H1 (cell line): ENCODE measurements around the gene EPHA5. TPM values are rescaled to one million over a fixed set of nuclear protein-coding genes. Genes with fewer than 3 reads are reported as not detected.

ENCODE experiments used
- CTCF ChIA-PET: fragments of 300-600 bp; sonication (Branson Sonifier 250); formaldehyde crosslinking; loops from one replicate; lab custom pipeline; 2021; ENCODE audit not compliant: partially characterized antibody; lab: Charles Lee
- POLR2A ChIA-PET: fragments of 300-600 bp; sonication (Branson Sonifier 250); formaldehyde crosslinking; loops from one replicate; lab custom pipeline; 2021; ENCODE audit warnings: inconsistent platforms; ENCODE audit not compliant: partially characterized antibody; lab: Charles Lee
- DNase-seq, 2 experiments: peaks; one replicate each; pipeline versions ENCODE4 v3.0.0 to v3.0.0-alpha.2; 2010 to 2022; ENCODE audit warnings: low spot score in 2 of 2, low read depth in 1 of 2, mixed read lengths in 1 of 2
- FAIRE-seq: peaks from 2 replicates; lab custom pipeline; 2011; peaks lifted over from hg19 to GRCh38; lab: Jason Lieb, UNC
- H2AFZ ChIP-seq: 2 replicates; pipeline ENCODE4 v1.8.1; 2012; ENCODE audit warnings: low read length, inconsistent platforms
- H2AK5ac ChIP-seq: 2 replicates; pipeline ENCODE4 v1.6.1; 2013; ENCODE audit warnings: low read depth, low read length
- H2BK120ac ChIP-seq: replicated peaks from 2 replicates; pipeline ENCODE3; 2013; ENCODE audit warnings: low read depth, low read length, inconsistent platforms
- H2BK12ac ChIP-seq: 2 replicates; pipeline ENCODE4 v1.6.1; 2013; ENCODE audit warnings: low read depth, low read length
- H2BK15ac ChIP-seq: 2 replicates; pipeline ENCODE4 v1.6.1; 2013; ENCODE audit warnings: low read length
- H2BK20ac ChIP-seq: 2 replicates; pipeline ENCODE4 v1.6.1; 2013; ENCODE audit warnings: low read length
- H2BK5ac ChIP-seq: 2 replicates; pipeline ENCODE4 v1.6.1; 2013; ENCODE audit warnings: low read depth, low read length
- H3K14ac ChIP-seq: 2 replicates; pipeline ENCODE4 v1.6.1; 2013; ENCODE audit warnings: inconsistent platforms; ENCODE audit not compliant: insufficient read length
- H3K18ac ChIP-seq: 2 replicates; pipeline ENCODE4 v1.6.1; 2013; ENCODE audit warnings: low read length; ENCODE audit errors: extremely low read depth
- H3K23ac ChIP-seq: 2 replicates; pipeline ENCODE4 v1.6.1; 2013; ENCODE audit warnings: inconsistent platforms; ENCODE audit not compliant: insufficient read length
- H3K23me2 ChIP-seq: 2 replicates; pipeline ENCODE4 v1.6.1; 2013; ENCODE audit warnings: low read depth, low read length
- H3K27ac ChIP-seq: 2 replicates; pipeline ENCODE4 v1.6.1; 2011; ENCODE audit warnings: low read depth, low read length, inconsistent platforms
- H3K27me3 ChIP-seq, 4 experiments: replicated peaks in 1 of 4; 1 replicate in 1 of 4; 2 replicates in 3 of 4; pipeline versions ENCODE4 v1.6.1 to v1.8.1; 2011 to 2013; ENCODE audit warnings: low read length in 3 of 4, mild to moderate bottlenecking in 3 of 4, inconsistent platforms in 2 of 4, mixed read lengths in 2 of 4, moderate library complexity in 1 of 4; ENCODE audit not compliant: control insufficient read depth in 3 of 4, insufficient read depth in 3 of 4; ENCODE audit errors: extremely low read depth in 1 of 4
- H3K36me3 ChIP-seq, 4 experiments: 2 replicates each; pipeline versions ENCODE4 v1.6.1 to v1.8.1; 2011 to 2013; ENCODE audit warnings: mild to moderate bottlenecking in 4 of 4, low read length in 3 of 4, moderate library complexity in 2 of 4, control low read depth in 1 of 4, inconsistent platforms in 1 of 4; ENCODE audit not compliant: insufficient read depth in 4 of 4, control insufficient read depth in 2 of 4
- H3K4ac ChIP-seq: replicated peaks from 2 replicates; pipeline ENCODE3; 2013; ENCODE audit warnings: low read length, low read depth, mixed read lengths, inconsistent platforms; ENCODE audit not compliant: insufficient read length
- H3K4me1 ChIP-seq, 4 experiments: replicated peaks in 1 of 4; 1 replicate in 1 of 4; 2 replicates in 3 of 4; pipeline versions ENCODE4 v1.6.1 to v1.8.1; 2011 to 2013; ENCODE audit warnings: low read length in 3 of 4, inconsistent platforms in 2 of 4, mixed read lengths in 1 of 4; ENCODE audit not compliant: insufficient read depth in 4 of 4, control insufficient read depth in 3 of 4
- H3K4me2 ChIP-seq, 2 experiments: 2 replicates each; pipeline versions ENCODE4 v1.6.1 to v1.8.1; 2011 to 2013; ENCODE audit warnings: low read depth in 2 of 2, low read length in 2 of 2, control low read depth in 1 of 2, inconsistent platforms in 1 of 2, mild to moderate bottlenecking in 1 of 2; ENCODE audit not compliant: insufficient read depth in 1 of 2
- H3K4me3 ChIP-seq, 4 experiments: fragments of 200-600, 300-600 bp in 1 of 4; sonication (generic), shearing (Covaris generic), sonication (Bioruptor Twin) in 1 of 4; 2 replicates each; pipeline versions ENCODE4 v1.5.1 to v1.8.1; 2011 to 2016; ENCODE audit warnings: low read length in 4 of 4, low read depth in 3 of 4, control low read depth in 2 of 4, inconsistent platforms in 2 of 4, mild to moderate bottlenecking in 2 of 4, mixed read lengths in 1 of 4, moderate library complexity in 1 of 4; ENCODE audit not compliant: insufficient read depth in 2 of 4; ENCODE audit errors: extremely low read depth in 1 of 4
- H3K56ac ChIP-seq: replicated peaks from 2 replicates; pipeline ENCODE3; 2013; ENCODE audit warnings: low read depth, mild to moderate bottlenecking, mixed read lengths, low read length, inconsistent platforms; ENCODE audit not compliant: insufficient read length
- H3K79me1 ChIP-seq: 2 replicates; pipeline ENCODE4 v1.6.1; 2013; ENCODE audit warnings: low read depth, low read length, control low read depth
- H3K79me2 ChIP-seq, 2 experiments: 2 replicates each; pipeline versions ENCODE4 v1.6.1 to v1.8.1; 2012 to 2013; ENCODE audit warnings: low read length in 2 of 2, mild to moderate bottlenecking in 2 of 2, inconsistent platforms in 1 of 2; ENCODE audit not compliant: insufficient read depth in 2 of 2, control insufficient read depth in 1 of 2
- H3K9ac ChIP-seq, 4 experiments: replicated peaks in 1 of 4; 1 replicate in 1 of 4; 2 replicates in 3 of 4; pipeline versions ENCODE4 v1.6.1 to v1.8.1; 2011 to 2013; ENCODE audit warnings: low read depth in 3 of 4, low read length in 3 of 4, control low read depth in 2 of 4, mild to moderate bottlenecking in 2 of 4, moderate library complexity in 2 of 4, inconsistent platforms in 1 of 4; ENCODE audit errors: extremely low read depth in 1 of 4
- H3K9me3 ChIP-seq, 2 experiments: 2 replicates each; pipeline versions ENCODE4 v1.6.1 to v1.8.1; 2012 to 2013; ENCODE audit warnings: mild to moderate bottlenecking in 2 of 2, moderate library complexity in 2 of 2, control low read depth in 1 of 2, inconsistent platforms in 1 of 2, low read depth in 1 of 2, low read length in 1 of 2, mixed read lengths in 1 of 2; ENCODE audit not compliant: insufficient read depth in 2 of 2
- H4K20me1 ChIP-seq, 2 experiments: replicated peaks in 1 of 2; 2 replicates each; pipeline versions ENCODE3 to v1.8.1; 2011 to 2013; ENCODE audit warnings: inconsistent platforms in 2 of 2, low read length in 2 of 2, mild to moderate bottlenecking in 1 of 2; ENCODE audit not compliant: insufficient read depth in 2 of 2, control insufficient read depth in 1 of 2
- H4K5ac ChIP-seq: 2 replicates; pipeline ENCODE4 v1.6.1; 2013; ENCODE audit warnings: low read length, low read depth, mixed read lengths, inconsistent platforms; ENCODE audit not compliant: insufficient read length
- H4K8ac ChIP-seq: 2 replicates; pipeline ENCODE4 v1.8.0; 2013; ENCODE audit warnings: mild to moderate bottlenecking, moderate library complexity, low read length, inconsistent platforms; ENCODE audit not compliant: insufficient read depth; ENCODE audit errors: extremely low read depth
- H4K91ac ChIP-seq: replicated peaks from 2 replicates; pipeline ENCODE3; 2013; ENCODE audit warnings: low read length, mixed read lengths, inconsistent platforms; ENCODE audit not compliant: insufficient read length
- ATF2 ChIP-seq: IDR thresholded peaks from 2 replicates; pipeline ENCODE4 v1.6.1; 2012; ENCODE audit warnings: low read length, inconsistent platforms
- JUN ChIP-seq: IDR thresholded peaks from 2 replicates; pipeline ENCODE4 v1.6.1; 2011; ENCODE audit warnings: low read depth, mild to moderate bottlenecking, improper control_type of control experiment, low read length
- MAX ChIP-seq: IDR thresholded peaks from 2 replicates; pipeline ENCODE4 v1.6.1; 2012; ENCODE audit warnings: inconsistent platforms
- PHF8 ChIP-seq: fragments of 200-600 bp; sonication (generic); conservative IDR thresholded peaks from 2 replicates; pipeline ENCODE4 v1.7.1; 2012; ENCODE audit warnings: low read depth, mild to moderate bottlenecking, inconsistent platforms, low read length, moderate library complexity
- SP1 ChIP-seq: IDR thresholded peaks from 2 replicates; pipeline ENCODE4 v1.6.1; 2011; ENCODE audit warnings: low read depth, low read length
- WGBS, 2 experiments: shearing (Covaris generic) in 1 of 2; methylation state at CpG; one replicate each; pipeline versions ENCODE4 v1.1.6 to v1.1.7; 2013 to 2015; ENCODE audit warnings: low lambda C conversion rate in 2 of 2, mixed read lengths in 2 of 2, inconsistent platforms in 1 of 2, low coverage in 1 of 2, missing lambda C conversion rate in 1 of 2; ENCODE audit not compliant: insufficient replicate concordance in 2 of 2, insufficient coverage in 1 of 2, insufficient read length in 1 of 2; ENCODE audit errors: extremely low coverage in 1 of 2, missing lambda C conversion rate in 1 of 2; 5-methylcytosine and 5-hydroxymethylcytosine counted together
- polyA plus RNA-seq, 7 experiments: library from polyadenylated mRNA; depleted of rRNA in 3 of 7; stranded (reverse) in 5 of 7; unstranded in 2 of 7; fragments of >200 nt in 5 of 7; fragments of 200-250 nt in 2 of 7; gene quantifications; 1 replicate in 5 of 7; 2 replicates in 1 of 7; 4 replicates in 1 of 7; pipeline versions ENCODE4 v1.2.1 to v1.2.3, GENCODE V29; 2011 to 2013; ENCODE audit warnings: missing spikeins in 2 of 7, mixed read lengths in 2 of 7
- total RNA-seq: library from RNA; stranded (reverse); fragmentation: NEBNext Ultra II Directional; extraction: Animal tissue kit (Norgen Biotek cat#: 25700); gene quantifications from 2 replicates; pipeline ENCODE4 v1.2.1, GENCODE V29; 2021

The EPHA5 gene
- total and polyA plus RNA-seq, 2 of the 8 experiments (the other 6 are each of a cell fraction or from before 2014, with no cell fraction given): 0.03 to 0.11 TPM

GRCh38 chr4:65550500-65550899, 119.8 kb downstream of the EPHA5 start:
- no peaks in the 10 kb centered on the region for H3K27me3 ChIP-seq
- TF ChIP-seq JUN (no peak), SP1 (no peak), MAX (no peak), ATF2 (no peak), PHF8 (no peak)

More at GRCh38 chr4:65550500-65550899, 119.8 kb downstream of the EPHA5 start:
- Histone ChIP-seq H2BK15ac (no peak overlapping the region), H3K79me1 (no peaks in the 10 kb centered on the region), H4K5ac (no peak overlapping the region), H3K9ac (no peak overlapping the region), H3K23me2 (no peaks in the 10 kb centered on the region), H3K18ac (no peak overlapping the region), H2BK120ac (no peak overlapping the region), H2AK5ac (no peak overlapping the region), H3K4ac (no peak overlapping the region), H4K8ac (no peak overlapping the region), H3K23ac (no peak overlapping the region), H3K4me1 (no peaks in the 10 kb centered on the region), H2BK20ac (no peak overlapping the region), H3K36me3 (no peaks in the 10 kb centered on the region), H4K20me1 (no peaks in the 10 kb centered on the region), H3K4me2 (no peak overlapping the region), H4K91ac (no peak overlapping the region), H3K79me2 (no peaks in the 10 kb centered on the region), H3K27ac (no peak overlapping the region), H3K56ac (no peak overlapping the region), H3K4me3 (no peak overlapping the region), H2BK12ac (no peak overlapping the region), H2BK5ac (no peak overlapping the region), H3K14ac (no peak overlapping the region), H3K9me3 (no peaks in the 10 kb centered on the region), H2AFZ (no peak overlapping the region)
- 88% methylated on average over 11 of the region's 11 CpGs; no CpG with 5 or more reads in 1 of the 2 experiments for WGBS, 2 experiments
- ChIA-PET CTCF (no interaction called here), POLR2A (no interaction called here)
- FAIRE-seq (no peak), DNase-seq (no peak)
